ENCODE results near the gene COL24A1. TPM values are rescaled to one million over a fixed set of nuclear protein-coding genes. Genes with fewer than 3 reads are reported as not detected.
"Not testable (repeated sequence)": the region's sequence is repeated elsewhere in the genome, so short reads cannot be mapped to it uniquely, and the experiment has no call there.

COL24A1 gene
- total RNA-seq, 1 donor, result 0.84 TPM

- H3K27me3 ChIP-seq (ENCODE audit: insufficient read depth, low read length); H3K4me3 ChIP-seq (ENCODE audit: low read length); H3K4me1 ChIP-seq (ENCODE audit: insufficient read depth, low read length); H3K9me3 ChIP-seq (ENCODE audit: low read depth, low read length): not testable (repeated sequence)
Observed at GRCh38 chr1:85714418-85715114, 442.0 kb downstream of the COL24A1 start.

DNA sequence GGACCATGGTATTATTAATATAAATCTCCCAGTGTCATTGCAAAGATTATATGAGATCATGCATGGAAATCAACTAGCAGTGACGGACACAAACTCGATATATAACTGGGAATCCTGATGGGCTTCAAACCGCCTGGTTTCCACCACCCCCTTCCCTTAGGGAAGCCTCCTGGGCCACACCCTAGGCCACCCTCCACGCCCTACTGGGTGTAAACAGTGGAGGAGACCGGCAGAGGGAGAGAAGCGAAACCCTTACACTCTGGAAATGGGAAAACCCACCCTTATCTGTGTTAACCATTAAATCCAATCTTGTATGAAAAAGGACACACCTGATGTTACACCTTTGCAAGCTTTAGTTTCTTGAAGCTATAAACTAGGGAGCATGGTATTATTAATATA is 447.7 kb downstream of the COL24A1 start:
- H3K9me3 ChIP-seq (ENCODE audit: low read depth, low read length), result no peaks in the 10 kb centered on the region
- peaks cover 18% of the 10 kb centered on the region for H3K4me1 ChIP-seq (ENCODE audit: insufficient read depth, low read length)
- H3K4me3 ChIP-seq (ENCODE audit: low read length), result peak overlapping the region; percentile 77
- no peaks in the 10 kb centered on the region for H3K27me3 ChIP-seq (ENCODE audit: insufficient read depth, low read length)

GRCh38 chr1:85707990-85708828 is 448.4 kb downstream of the COL24A1 start, which contains the start of gene ZNHIT6:
TSS of gene ZNHIT6 (minus strand) at chr1:85708433. CDS start at chr1:85708284, 149 bp downstream.
- Histone ChIP-seq H3K9me3 (ENCODE audit: low read depth, low read length) (no peaks in the 10 kb centered on the region), H3K4me3 (ENCODE audit: low read length) (peak within 1 kb of the TSS; percentile 77), H3K4me1 (ENCODE audit: insufficient read depth, low read length) (peaks cover 18% of the 10 kb centered on the region), H3K27me3 (ENCODE audit: insufficient read depth, low read length) (no peaks in the 10 kb centered on the region)

DNA sequence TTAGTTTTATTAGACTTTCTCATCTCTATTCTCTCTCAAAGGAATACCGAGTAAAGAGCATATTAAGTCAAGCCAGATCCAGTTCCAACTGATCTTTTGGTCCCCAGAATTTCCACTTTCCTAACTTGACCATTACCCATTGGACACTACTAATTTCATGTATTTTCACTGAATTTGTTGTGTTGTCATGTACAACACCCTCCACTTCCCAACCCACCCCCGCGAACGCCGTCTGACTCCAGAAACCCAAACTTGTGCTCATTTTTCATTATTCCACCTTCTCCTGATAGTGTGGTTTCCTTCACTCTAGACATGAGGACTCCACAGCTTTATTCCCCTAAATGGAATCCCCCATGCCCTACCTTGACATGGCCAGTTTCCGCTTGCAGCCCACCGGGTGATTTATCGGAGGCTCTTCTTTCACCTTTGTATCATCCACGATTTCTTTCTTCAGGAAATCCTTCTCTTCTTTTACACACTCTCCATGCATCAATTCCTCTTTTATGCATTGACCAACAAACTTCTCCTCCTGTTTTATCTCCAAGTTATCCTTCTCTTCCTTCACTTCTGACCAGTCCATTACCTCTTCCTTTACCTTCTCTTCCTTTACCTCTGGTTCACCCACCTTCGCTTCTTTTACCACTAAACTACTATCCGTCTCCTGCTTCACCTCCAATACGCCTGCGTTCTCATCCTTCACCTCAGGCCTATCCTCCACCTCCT is 449.1 kb downstream of the COL24A1 start:
- H3K27me3 ChIP-seq (ENCODE audit: insufficient read depth, low read length), result no peaks in the 10 kb centered on the region
- H3K9me3 ChIP-seq (ENCODE audit: low read depth, low read length), result no peaks in the 10 kb centered on the region
- peaks cover 18% of the 10 kb centered on the region for H3K4me1 ChIP-seq (ENCODE audit: insufficient read depth, low read length)
- peak overlapping the region; percentile 77 for H3K4me3 ChIP-seq (ENCODE audit: low read length)

DNA sequence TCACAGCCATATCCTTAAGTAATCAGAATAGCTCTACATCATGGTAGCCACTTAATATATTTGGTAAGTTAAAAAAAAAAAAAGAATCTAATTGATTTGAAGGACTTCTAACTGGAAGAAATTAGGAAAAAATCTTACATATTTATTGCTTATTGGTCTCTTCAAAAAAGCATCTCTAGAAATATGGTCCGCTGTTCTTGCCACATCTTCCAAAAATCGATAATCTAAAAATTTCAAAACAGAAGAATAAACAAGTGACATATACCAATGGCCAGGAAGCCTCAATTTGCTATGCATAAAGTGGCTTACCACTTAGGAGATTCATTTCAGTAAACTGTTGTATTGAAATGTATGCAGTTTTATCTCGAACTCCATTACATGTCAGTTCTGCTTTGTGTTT is 450.6 kb downstream of the COL24A1 start:
- Histone ChIP-seq H3K9me3 (ENCODE audit: low read depth, low read length) (no peaks in the 10 kb centered on the region), H3K4me1 (ENCODE audit: insufficient read depth, low read length) (peaks cover 18% of the 10 kb centered on the region), H3K27me3 (ENCODE audit: insufficient read depth, low read length) (no peaks in the 10 kb centered on the region), H3K4me3 (ENCODE audit: low read length) (no peak overlapping the region)

DNA sequence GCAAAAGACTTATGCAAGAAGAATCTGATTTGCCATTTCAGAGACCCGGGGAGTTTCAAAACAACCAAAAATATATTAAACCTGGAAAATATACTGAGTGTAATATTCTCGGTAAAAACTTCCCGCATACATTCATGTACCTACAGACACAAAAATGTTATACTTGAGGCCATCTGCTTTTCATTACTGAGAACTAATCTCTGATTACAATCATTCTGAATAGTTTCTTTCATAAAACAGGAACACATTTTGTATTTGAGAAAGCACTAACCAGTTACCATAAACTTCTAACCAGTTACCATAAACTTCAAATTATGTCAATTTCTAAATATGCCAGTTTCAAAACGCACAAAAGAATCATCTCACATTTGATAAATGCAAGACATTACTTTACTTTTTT is 456.1 kb downstream of the COL24A1 start:
- H3K27me3 ChIP-seq (ENCODE audit: insufficient read depth, low read length), result no peaks in the 10 kb centered on the region
- H3K4me3 ChIP-seq (ENCODE audit: low read length), result no peak overlapping the region
- H3K9me3 ChIP-seq (ENCODE audit: low read depth, low read length), result no peaks in the 10 kb centered on the region
- no peaks in the 10 kb centered on the region for H3K4me1 ChIP-seq (ENCODE audit: insufficient read depth, low read length)

DNA sequence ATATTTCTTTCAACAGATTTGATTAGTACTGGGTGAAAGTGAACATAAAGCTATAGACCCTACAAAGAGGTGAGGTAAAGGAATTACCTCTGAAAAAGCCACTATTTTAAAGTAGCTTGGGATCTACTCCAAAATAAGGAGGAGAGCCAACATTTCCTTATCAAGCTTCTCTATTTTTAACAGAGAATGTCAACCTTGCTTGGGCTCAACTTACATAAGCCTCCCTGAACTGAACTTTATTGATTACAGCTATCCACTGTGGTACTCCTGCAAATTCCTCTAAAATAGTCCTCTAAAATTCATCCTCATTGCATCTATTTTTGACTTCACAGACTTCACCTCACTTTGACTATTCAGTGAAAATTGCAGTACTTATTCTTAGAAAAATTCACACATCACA is 458.7 kb downstream of the COL24A1 start:
- Histone ChIP-seq H3K27me3 (ENCODE audit: insufficient read depth, low read length) (no peaks in the 10 kb centered on the region), H3K4me1 (ENCODE audit: insufficient read depth, low read length) (no peaks in the 10 kb centered on the region), H3K4me3 (ENCODE audit: low read length) (no peak overlapping the region), H3K9me3 (ENCODE audit: low read depth, low read length) (no peaks in the 10 kb centered on the region)

DNA sequence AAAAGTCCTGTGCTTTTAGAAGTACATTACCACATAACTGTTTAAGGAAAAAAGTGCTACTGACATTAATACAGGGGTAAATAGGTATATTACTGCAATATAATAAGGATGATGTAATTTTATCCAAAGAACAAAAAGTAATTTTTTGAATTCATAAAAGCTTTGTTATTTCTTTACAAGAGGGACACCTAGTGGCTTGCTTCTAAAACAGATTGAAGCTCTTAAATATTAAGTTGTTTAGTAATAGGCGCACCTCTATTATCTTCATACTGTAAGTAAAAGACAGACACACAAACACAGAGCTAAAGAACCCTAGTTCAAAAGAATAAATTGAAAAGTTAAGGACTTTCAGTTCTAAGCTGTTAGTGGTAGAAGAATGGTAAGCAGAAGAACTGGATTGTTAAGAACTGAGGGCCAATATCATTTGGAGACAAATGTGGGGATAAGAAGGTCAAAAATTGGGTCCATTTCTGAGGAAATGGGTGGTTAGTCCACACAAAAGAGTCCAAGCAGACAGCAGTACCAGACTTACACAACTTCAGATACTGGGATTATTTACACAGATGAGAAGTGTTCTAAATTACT is 463.8 kb downstream of the COL24A1 start:
- Histone ChIP-seq H3K4me3 (ENCODE audit: low read length) (no peak overlapping the region), H3K27me3 (ENCODE audit: insufficient read depth, low read length) (no peaks in the 10 kb centered on the region), H3K9me3 (ENCODE audit: low read depth, low read length) (no peaks in the 10 kb centered on the region), H3K4me1 (ENCODE audit: insufficient read depth, low read length) (no peaks in the 10 kb centered on the region)

GRCh38 chr1:85689775-85690404 is 466.7 kb downstream of the COL24A1 start:
- H3K9me3 ChIP-seq (ENCODE audit: low read depth, low read length), result no peaks in the 10 kb centered on the region
- no peak overlapping the region for H3K4me3 ChIP-seq (ENCODE audit: low read length)
- no peaks in the 10 kb centered on the region for H3K4me1 ChIP-seq (ENCODE audit: insufficient read depth, low read length)
- H3K27me3 ChIP-seq (ENCODE audit: insufficient read depth, low read length), result no peaks in the 10 kb centered on the region

- no peak overlapping the region for H3K4me3 ChIP-seq (ENCODE audit: low read length)
- H3K4me1 ChIP-seq (ENCODE audit: insufficient read depth, low read length), result no peaks in the 10 kb centered on the region
- H3K27me3 ChIP-seq (ENCODE audit: insufficient read depth, low read length), result no peaks in the 10 kb centered on the region
- no peaks in the 10 kb centered on the region for H3K9me3 ChIP-seq (ENCODE audit: low read depth, low read length)
Observed at GRCh38 chr1:85683292-85684025, 473.1 kb downstream of the COL24A1 start.

GRCh38 chr1:85681087-85681486 is 475.5 kb downstream of the COL24A1 start:
- Histone ChIP-seq H3K4me1 (ENCODE audit: insufficient read depth, low read length) (no peaks in the 10 kb centered on the region), H3K9me3 (ENCODE audit: low read depth, low read length) (no peaks in the 10 kb centered on the region), H3K4me3 (ENCODE audit: low read length) (no peak overlapping the region), H3K27me3 (ENCODE audit: insufficient read depth, low read length) (no peaks in the 10 kb centered on the region)

Measured in mononuclear cell (primary cell).